HEK293 (cell line): ENCODE measurements around the gene CHCHD6.

Experiments used
- CTCF ChIA-PET: fragments of 350-600 bp; formaldehyde crosslinking; extraction: SDS; loops from one replicate; lab custom pipeline; 2021; ENCODE audit warnings: antibody characterized with exemption; lab: Yijun Ruan, JAX
- POLR2A ChIA-PET: fragments of 300-600 bp; formaldehyde crosslinking; extraction: SDS; loops from one replicate; lab custom pipeline; 2020; ENCODE audit warnings: antibody characterized with exemption, inconsistent platforms; lab: Yijun Ruan, JAX
- H3K27ac ChIP-seq: fragments of 200-500 bp; sonication (Bioruptor generic); 2 replicates; pipeline ENCODE4 v1.5.1; 2014; ENCODE audit warnings: low read depth, low read length, control low read depth, inconsistent platforms; ENCODE audit errors: extremely low read depth
- H3K36me3 ChIP-seq, 2 experiments: fragments of 200-500 bp in 1 of 2; sonication (Bioruptor generic) in 1 of 2; 1 replicate in 1 of 2; 2 replicates in 1 of 2; pipeline ENCODE4 v1.5.1; 2014 to 2017; ENCODE audit warnings: inconsistent platforms in 2 of 2, low read length in 2 of 2; ENCODE audit not compliant: control insufficient read depth in 2 of 2, insufficient read depth in 1 of 2
- H3K4me1 ChIP-seq: fragments of 200-500 bp; sonication (Bioruptor generic); 2 replicates; pipeline ENCODE4 v1.5.1; 2014; ENCODE audit warnings: mild to moderate bottlenecking, low read length, inconsistent platforms; ENCODE audit not compliant: control insufficient read depth, insufficient read depth
- H3K4me3 ChIP-seq: 2 replicates; pipeline ENCODE4 v1.5.1; 2011; ENCODE audit warnings: low read depth, mild to moderate bottlenecking, control low read depth, low read length, moderate library complexity
- H3K9me3 ChIP-seq: fragments of 200-500 bp; sonication (Bioruptor generic); 2 replicates; pipeline ENCODE4 v1.5.1; 2014; ENCODE audit warnings: low read depth, low read length, inconsistent platforms; ENCODE audit not compliant: control insufficient read depth, insufficient read depth
- BCL11A ChIP-seq: fragments of 450-650 bp; formaldehyde crosslinking; IDR thresholded peaks from 2 replicates; pipeline ENCODE4 v1.5.1; 2016; ENCODE audit warnings: low read depth, missing biosample characterization, missing genetic modification characterization
- MEIS1 ChIP-seq: sonication (generic); formaldehyde crosslinking; IDR thresholded peaks from 2 replicates; pipeline ENCODE4 v1.8.1; 2022; ENCODE audit warnings: missing genetic modification reagents, mild to moderate bottlenecking, borderline replicate concordance
- PRDM2 ChIP-seq: fragments of 450-650 bp; formaldehyde crosslinking; IDR thresholded peaks from 2 replicates; pipeline ENCODE4 v1.5.1; 2016; ENCODE audit warnings: missing biosample characterization, missing genetic modification characterization, borderline replicate concordance
- TRIM28 ChIP-seq: IDR thresholded peaks from 2 replicates; pipeline ENCODE4 v1.6.1; 2011; ENCODE audit warnings: low read length, control low read depth, borderline replicate concordance
- ZBTB1 ChIP-seq: fragments of 450-650 bp; formaldehyde crosslinking; IDR thresholded peaks from 2 replicates; pipeline ENCODE4 v1.5.1; 2016; ENCODE audit warnings: missing biosample characterization, missing genetic modification characterization
- ZBTB26 ChIP-seq: fragments of 450-650 bp; formaldehyde crosslinking; optimal IDR thresholded peaks from 2 replicates; pipeline ENCODE3; 2016; ENCODE audit warnings: missing biosample characterization, mild to moderate bottlenecking, missing genetic modification characterization
- ZBTB49 ChIP-seq: fragments of 450-650 bp; formaldehyde crosslinking; IDR thresholded peaks from 2 replicates; pipeline ENCODE4 v1.5.1; 2016; ENCODE audit warnings: missing biosample characterization, missing genetic modification characterization, low read depth
- ZBTB7A ChIP-seq: fragments of 450-650 bp; formaldehyde crosslinking; IDR thresholded peaks from 2 replicates; pipeline ENCODE4 v1.5.1; 2016; ENCODE audit warnings: low read depth, missing biosample characterization, missing genetic modification characterization
- ZFP3 ChIP-seq: fragments of 450-650 bp; formaldehyde crosslinking; IDR thresholded peaks from 2 replicates; pipeline ENCODE4 v1.5.1; 2016; ENCODE audit warnings: low read depth, missing biosample characterization, missing genetic modification characterization
- ZFP37 ChIP-seq: fragments of 450-650 bp; formaldehyde crosslinking; IDR thresholded peaks from 2 replicates; pipeline ENCODE4 v1.5.1; 2016; ENCODE audit warnings: missing biosample characterization, missing genetic modification characterization
- ZNF335 ChIP-seq: fragments of 450-650 bp; formaldehyde crosslinking; conservative IDR thresholded peaks from 2 replicates; pipeline ENCODE4 v1.5.1; 2016; ENCODE audit warnings: missing biosample characterization, missing genetic modification characterization
- ZNF426 ChIP-seq: fragments of 450-650 bp; formaldehyde crosslinking; IDR thresholded peaks from 2 replicates; pipeline ENCODE4 v1.5.1; 2017; ENCODE audit warnings: missing biosample characterization, missing genetic modification characterization, mild to moderate bottlenecking, inconsistent platforms, moderate library complexity
- ZNF529 ChIP-seq: fragments of 450-650 bp; formaldehyde crosslinking; IDR thresholded peaks from 2 replicates; pipeline ENCODE4 v1.5.1; 2017; ENCODE audit warnings: missing genetic modification characterization, missing biosample characterization; ENCODE audit not compliant: insufficient replicate concordance

Gene CHCHD6

GRCh38 chr3:126658584-126658983 lies 45.5 kb upstream of the CHCHD6 start:
- CTCF ChIA-PET = interaction anchor here (1.3 kb wide), 1 partner anchor 20 kb away, joined by 3 read pairs; no protein-coding TSS in a partner anchor
- Histone ChIP-seq H3K4me3 (no peak overlapping the region), H3K27ac (no peak overlapping the region), H3K9me3 (no peaks in the 10 kb centered on the region), H3K4me1 (no peaks in the 10 kb centered on the region), H3K36me3 (no peaks in the 10 kb centered on the region)
- POLR2A ChIA-PET = no interaction called here
- no peak for TF ChIP-seq ZBTB26 (tag by site-specific recombination)
- TF ChIP-seq TRIM28 = peak; percentile 36; the same call in 1 of the 2 replicates
- no peak for TF ChIP-seq ZBTB7A
- no peak for TF ChIP-seq ZBTB49 (tag by site-specific recombination)
- TF ChIP-seq ZBTB1 (tag by site-specific recombination) = no peak
- TF ChIP-seq ZFP3 = no peak
- no peak for TF ChIP-seq ZFP37 (tag by site-specific recombination)
- TF ChIP-seq, all 188 proteins: peak for 1

GRCh38 chr3:126659915-126660886 lies 43.8 kb upstream of the CHCHD6 start:
- H3K4me3 ChIP-seq = no peak overlapping the region
- no peaks in the 10 kb centered on the region for H3K9me3 ChIP-seq
- ChIA-PET POLR2A (interaction anchor here (0.6 to 0.7 kb wide), 2 partner anchors 9 to 922 kb away, joined by 3 to 13 read pairs; no protein-coding TSS in a partner anchor), CTCF (interaction anchor here (1.2 kb wide), 1 partner anchor 19 kb away, joined by 3 read pairs; no protein-coding TSS in a partner anchor)
- no peaks in the 10 kb centered on the region for H3K4me1 ChIP-seq
- no peak overlapping the region for H3K27ac ChIP-seq
- no peaks in the 10 kb centered on the region for H3K36me3 ChIP-seq
- TF ChIP-seq PRDM2 (tag by site-specific recombination) (no peak), BCL11A (tag by site-specific recombination) (no peak), MEIS1 (CRISPR knock-in tag) (no peak), ZNF529 (tag by site-specific recombination) (no peak), ZNF426 (tag by site-specific recombination) (no peak), ZNF335 (tag by site-specific recombination) (no peak)
